Measurements from ENCODE around the gene PFDN4. TPM values are rescaled to one million over a fixed set of nuclear protein-coding genes. Genes with fewer than 3 reads are reported as not detected.

The PFDN4 gene
- total and polyA plus RNA-seq, 2 of the 13 experiments (the other 11 are each of a cell fraction or from before 2014, with no cell fraction given), result 59.8 to 227 TPM

DNA sequence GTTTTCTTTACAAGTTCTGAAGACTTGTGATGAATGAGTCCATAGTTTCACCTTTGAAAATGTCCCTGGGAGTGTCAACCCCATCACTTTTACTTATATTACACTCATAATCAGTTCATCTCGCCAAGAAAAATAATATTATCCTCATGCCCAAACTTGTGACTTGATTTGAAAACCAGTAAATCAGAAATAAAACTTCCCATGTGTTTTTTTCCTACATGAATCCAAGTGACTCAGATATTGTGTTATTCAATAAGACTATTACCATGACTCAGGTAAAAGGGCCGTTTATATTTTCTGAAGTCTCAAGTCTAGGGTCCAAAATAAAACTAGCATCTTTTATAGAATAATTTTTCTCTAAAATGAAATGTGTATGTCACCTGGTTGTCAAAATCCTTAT is 18.3 kb upstream of the PFDN4 start:
- intact Hi-C loops (cut with micrococcal nuclease; ENCODE audit: unreplicated experiment) (no loop called here), in situ Hi-C loops (cut with HindIII; ENCODE audit: extremely low pct_ligation_motif_present, low pct_unique_long_range_greater_than_20kb) (loop anchor here (10.0 kb wide), 1 partner anchor 55 kb away; no protein-coding TSS in a partner anchor)
- TF ChIP-seq NFE2L2 (IDR thresholded peaks at IDR 0.05; ENCODE audit: low read length), result 0 out of 2 replicates have a peak, but pooled peaks have one; percentile 45
- TF ChIP-seq HNF4G (IDR thresholded peaks at IDR 0.05; ENCODE audit: borderline replicate concordance, low read depth, low read length), result no peak
- no peak for TF ChIP-seq HNF4G (CRISPR knock-in tag; IDR thresholded peaks at IDR 0.05; ENCODE audit: borderline replicate concordance, low read depth)
- no peaks in the 10 kb centered on the region for H3K27me3 ChIP-seq (ENCODE audit: control insufficient read depth in 1 of 2, insufficient read depth in 2 of 2, low read length in 2 of 2)
- no peak overlapping the region for H3K4me2 ChIP-seq (ENCODE audit: low read depth, low read length)
- H3K9ac ChIP-seq (ENCODE audit: insufficient read depth, low read depth, low read length), result no peak overlapping the region
- 58% methylated on average over 2 of the region's 2 CpGs for WGBS (ENCODE audit: low lambda C conversion rate)
- H3K4me3 ChIP-seq (replicated peaks in 1 of 3; ENCODE audit: insufficient read depth in 1 of 3, low read depth in 2 of 3, low read length in 3 of 3), result no peak overlapping the region
- H3K4me1 ChIP-seq (ENCODE audit: insufficient read depth, low read length), result peaks cover 12% of the 10 kb centered on the region
- no peaks in the 10 kb centered on the region for H3K9me3 ChIP-seq (ENCODE audit: low read length)
- no peaks in the 10 kb centered on the region for H3K79me2 ChIP-seq (ENCODE audit: insufficient read depth, low read length)
- ATAC-seq (no peak), FAIRE-seq (no peak), DNase-seq (ENCODE audit: low spot score) (no peak)
- H3K27ac ChIP-seq (ENCODE audit: extremely low read length, insufficient read depth, low read length), result no peak overlapping the region
- no peaks in the 10 kb centered on the region for H4K20me1 ChIP-seq (ENCODE audit: insufficient read depth, low read length)
- ChIA-PET CTCF (ENCODE audit: low intra/inter-chr PET ratio, low total read pairs) (no interaction called here), POLR2A (no interaction called here)
- no TSS peak for BruUV-seq (replicated peaks)
- H2AFZ ChIP-seq (ENCODE audit: low read length), result no peak overlapping the region
- H3K36me3 ChIP-seq (replicated peaks in 1 of 2; ENCODE audit: control insufficient read depth in 1 of 2, insufficient read depth in 2 of 2, low read length in 2 of 2), result no peaks in the 10 kb centered on the region

DNA sequence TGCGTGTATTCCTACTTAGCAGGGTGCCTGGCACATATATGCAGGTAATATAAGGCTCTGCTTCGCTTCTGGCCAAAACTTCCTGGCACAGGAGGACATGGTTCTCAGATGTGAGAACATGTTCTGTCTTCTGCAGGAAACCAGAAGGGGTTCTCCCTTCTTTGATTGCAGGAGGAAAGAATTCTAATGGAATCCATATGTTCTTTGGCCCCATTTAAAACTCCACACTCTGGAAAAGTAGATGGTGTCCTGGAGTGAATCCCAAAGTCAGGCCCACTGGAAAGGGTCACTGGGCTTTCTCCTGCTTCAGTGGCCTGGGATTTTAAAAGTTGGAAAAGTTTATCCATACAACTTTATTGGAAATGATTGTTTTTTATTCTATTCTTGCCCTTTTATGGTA is 17.7 kb upstream of the PFDN4 start:
- Histone ChIP-seq H3K4me1 (ENCODE audit: insufficient read depth, low read length) (peaks cover 18% of the 10 kb centered on the region), H3K27ac (ENCODE audit: extremely low read length, insufficient read depth, low read length) (no peak overlapping the region), H3K79me2 (ENCODE audit: insufficient read depth, low read length) (no peaks in the 10 kb centered on the region), H3K9ac (ENCODE audit: insufficient read depth, low read depth, low read length) (no peak overlapping the region), H2AFZ (ENCODE audit: low read length) (no peak overlapping the region), H3K4me3 (replicated peaks in 1 of 3; ENCODE audit: insufficient read depth in 1 of 3, low read depth in 2 of 3, low read length in 3 of 3) (no peak overlapping the region), H3K4me2 (ENCODE audit: low read depth, low read length) (no peak overlapping the region), H3K27me3 (ENCODE audit: control insufficient read depth in 1 of 2, insufficient read depth in 2 of 2, low read length in 2 of 2) (no peaks in the 10 kb centered on the region), H4K20me1 (ENCODE audit: insufficient read depth, low read length) (no peaks in the 10 kb centered on the region), H3K9me3 (ENCODE audit: low read length) (no peaks in the 10 kb centered on the region), H3K36me3 (replicated peaks in 1 of 2; ENCODE audit: control insufficient read depth in 1 of 2, insufficient read depth in 2 of 2, low read length in 2 of 2) (no peaks in the 10 kb centered on the region)
- WGBS (ENCODE audit: low lambda C conversion rate), result 98% methylated on average over 2 of the region's 2 CpGs
- in situ Hi-C loops (cut with HindIII; ENCODE audit: extremely low pct_ligation_motif_present, low pct_unique_long_range_greater_than_20kb) (loop anchor here (10.0 kb wide), 1 partner anchor 55 kb away; no protein-coding TSS in a partner anchor), intact Hi-C loops (cut with micrococcal nuclease; ENCODE audit: unreplicated experiment) (no loop called here)
- ATAC-seq (no peak), FAIRE-seq (no peak), DNase-seq (ENCODE audit: low spot score) (no peak)
- POLR2A ChIA-PET, result no interaction called here
- CTCF ChIA-PET (ENCODE audit: low intra/inter-chr PET ratio, low total read pairs), result no interaction called here
- no TSS peak for BruUV-seq (replicated peaks)
- no peak for TF ChIP-seq ATAD3A (CRISPR knock-in tag; IDR thresholded peaks at IDR 0.05)
- no peak for TF ChIP-seq ZNF101 (CRISPR knock-in tag; IDR thresholded peaks at IDR 0.05; ENCODE audit: borderline replicate concordance, low read depth)
- no peak for TF ChIP-seq BCL6 (CRISPR knock-in tag; IDR thresholded peaks at IDR 0.05)
- TF ChIP-seq, protein P1, sequence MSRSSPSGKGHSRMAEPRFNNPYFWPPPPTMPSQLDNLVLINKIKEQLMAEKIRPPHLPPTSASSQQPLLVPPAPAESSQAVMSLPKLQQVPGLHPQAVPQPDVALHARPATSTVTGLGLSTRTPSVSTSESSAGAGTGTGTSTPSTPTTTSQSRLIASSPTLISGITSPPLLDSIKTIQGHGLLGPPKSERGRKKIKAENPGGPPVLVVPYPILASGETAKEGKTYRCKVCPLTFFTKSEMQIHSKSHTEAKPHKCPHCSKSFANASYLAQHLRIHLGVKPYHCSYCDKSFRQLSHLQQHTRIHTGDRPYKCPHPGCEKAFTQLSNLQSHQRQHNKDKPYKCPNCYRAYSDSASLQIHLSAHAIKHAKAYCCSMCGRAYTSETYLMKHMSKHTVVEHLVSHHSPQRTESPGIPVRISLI (CRISPR knock-in tag; IDR thresholded peaks at IDR 0.05; ENCODE audit: borderline replicate concordance), result no peak
- TF ChIP-seq, protein P2, sequence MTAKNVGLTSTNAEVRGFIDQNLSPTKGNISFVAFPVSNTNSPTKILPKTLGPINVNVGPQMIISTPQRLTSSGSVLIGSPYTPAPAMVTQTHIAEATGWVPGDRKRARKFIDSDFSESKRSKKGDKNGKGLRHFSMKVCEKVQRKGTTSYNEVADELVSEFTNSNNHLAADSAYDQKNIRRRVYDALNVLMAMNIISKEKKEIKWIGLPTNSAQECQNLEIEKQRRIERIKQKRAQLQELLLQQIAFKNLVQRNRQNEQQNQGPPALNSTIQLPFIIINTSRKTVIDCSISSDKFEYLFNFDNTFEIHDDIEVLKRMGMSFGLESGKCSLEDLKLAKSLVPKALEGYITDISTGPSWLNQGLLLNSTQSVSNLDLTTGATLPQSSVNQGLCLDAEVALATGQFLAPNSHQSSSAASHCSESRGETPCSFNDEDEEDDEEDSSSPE (CRISPR knock-in tag; IDR thresholded peaks at IDR 0.05), result no peak
- no peak for TF ChIP-seq GLI4 (CRISPR knock-in tag; IDR thresholded peaks at IDR 0.05; ENCODE audit: borderline replicate concordance)
- TF ChIP-seq, protein P3, sequence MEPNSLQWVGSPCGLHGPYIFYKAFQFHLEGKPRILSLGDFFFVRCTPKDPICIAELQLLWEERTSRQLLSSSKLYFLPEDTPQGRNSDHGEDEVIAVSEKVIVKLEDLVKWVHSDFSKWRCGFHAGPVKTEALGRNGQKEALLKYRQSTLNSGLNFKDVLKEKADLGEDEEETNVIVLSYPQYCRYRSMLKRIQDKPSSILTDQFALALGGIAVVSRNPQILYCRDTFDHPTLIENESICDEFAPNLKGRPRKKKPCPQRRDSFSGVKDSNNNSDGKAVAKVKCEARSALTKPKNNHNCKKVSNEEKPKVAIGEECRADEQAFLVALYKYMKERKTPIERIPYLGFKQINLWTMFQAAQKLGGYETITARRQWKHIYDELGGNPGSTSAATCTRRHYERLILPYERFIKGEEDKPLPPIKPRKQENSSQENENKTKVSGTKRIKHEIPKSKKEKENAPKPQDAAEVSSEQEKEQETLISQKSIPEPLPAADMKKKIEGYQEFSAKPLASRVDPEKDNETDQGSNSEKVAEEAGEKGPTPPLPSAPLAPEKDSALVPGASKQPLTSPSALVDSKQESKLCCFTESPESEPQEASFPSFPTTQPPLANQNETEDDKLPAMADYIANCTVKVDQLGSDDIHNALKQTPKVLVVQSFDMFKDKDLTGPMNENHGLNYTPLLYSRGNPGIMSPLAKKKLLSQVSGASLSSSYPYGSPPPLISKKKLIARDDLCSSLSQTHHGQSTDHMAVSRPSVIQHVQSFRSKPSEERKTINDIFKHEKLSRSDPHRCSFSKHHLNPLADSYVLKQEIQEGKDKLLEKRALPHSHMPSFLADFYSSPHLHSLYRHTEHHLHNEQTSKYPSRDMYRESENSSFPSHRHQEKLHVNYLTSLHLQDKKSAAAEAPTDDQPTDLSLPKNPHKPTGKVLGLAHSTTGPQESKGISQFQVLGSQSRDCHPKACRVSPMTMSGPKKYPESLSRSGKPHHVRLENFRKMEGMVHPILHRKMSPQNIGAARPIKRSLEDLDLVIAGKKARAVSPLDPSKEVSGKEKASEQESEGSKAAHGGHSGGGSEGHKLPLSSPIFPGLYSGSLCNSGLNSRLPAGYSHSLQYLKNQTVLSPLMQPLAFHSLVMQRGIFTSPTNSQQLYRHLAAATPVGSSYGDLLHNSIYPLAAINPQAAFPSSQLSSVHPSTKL (CRISPR knock-in tag; IDR thresholded peaks at IDR 0.05), result no peak
- no peak for TF ChIP-seq RFX5 (IDR thresholded peaks at IDR 0.05; ENCODE audit: low read depth, low read length)
- TF ChIP-seq HOXA5 (CRISPR knock-in tag; IDR thresholded peaks at IDR 0.05), result no peak
- no peak for TF ChIP-seq ZNF138 (CRISPR knock-in tag; IDR thresholded peaks at IDR 0.05; ENCODE audit: low read depth)
- no peak for TF ChIP-seq ZNF788 (CRISPR knock-in tag; IDR thresholded peaks at IDR 0.05; ENCODE audit: borderline replicate concordance)
